PFSK-1 (cell line): ENCODE measurements around the gene VWA5B1.

Experiments used
- POLR2AphosphoS5 ChIP-seq: IDR thresholded peaks from 2 replicates; pipeline ENCODE4 v1.6.1; 2012; ENCODE audit warnings: low read depth, mild to moderate bottlenecking, control low read depth, low read length, moderate library complexity
- SIN3A ChIP-seq: IDR thresholded peaks from 2 replicates; pipeline ENCODE4 v1.6.1; 2012; ENCODE audit warnings: mild to moderate bottlenecking, low read length, moderate library complexity, borderline replicate concordance; ENCODE audit not compliant: insufficient read depth
- TAF1 ChIP-seq: IDR thresholded peaks from 2 replicates; pipeline ENCODE4 v1.6.1; 2012; ENCODE audit warnings: low read length, control low read depth, borderline replicate concordance; ENCODE audit not compliant: insufficient read depth
- TF ChIP-seq, protein P1 (sequence below), 2 experiments: IDR thresholded peaks; 2 replicates each; pipeline versions ENCODE4 v1.6.1 to v1.8.0; 2011 to 2012; ENCODE audit warnings: low read depth in 2 of 2, low read length in 2 of 2, control low read depth in 1 of 2, inconsistent platforms in 1 of 2, mild to moderate bottlenecking in 1 of 2, moderate library complexity in 1 of 2; ENCODE audit not compliant: insufficient read depth in 1 of 2

DNA sequence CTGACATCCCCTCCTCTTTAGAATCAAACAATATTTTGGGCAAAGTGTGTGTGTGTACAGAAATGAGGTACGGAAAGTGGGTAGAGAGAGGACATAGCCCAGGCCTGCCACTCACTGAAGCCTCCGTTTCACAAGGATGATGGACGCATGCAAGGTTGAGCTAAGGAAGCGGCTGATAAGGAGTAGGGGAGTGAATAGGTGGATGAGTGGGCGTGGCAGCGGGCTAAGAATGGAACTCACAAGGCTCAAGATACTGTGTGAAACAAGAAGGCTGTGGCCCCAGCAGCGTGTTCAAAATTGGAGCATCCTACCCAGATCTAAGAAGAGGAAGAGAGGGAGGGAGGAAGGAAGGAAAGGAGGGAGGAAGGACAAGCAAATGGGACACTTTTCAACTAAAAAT, 37.5 kb downstream of the VWA5B1 start:
- TF ChIP-seq TAF1: no peak
- no peak for TF ChIP-seq POLR2AphosphoS5
- no peak for TF ChIP-seq SIN3A
- TF ChIP-seq, protein P1, sequence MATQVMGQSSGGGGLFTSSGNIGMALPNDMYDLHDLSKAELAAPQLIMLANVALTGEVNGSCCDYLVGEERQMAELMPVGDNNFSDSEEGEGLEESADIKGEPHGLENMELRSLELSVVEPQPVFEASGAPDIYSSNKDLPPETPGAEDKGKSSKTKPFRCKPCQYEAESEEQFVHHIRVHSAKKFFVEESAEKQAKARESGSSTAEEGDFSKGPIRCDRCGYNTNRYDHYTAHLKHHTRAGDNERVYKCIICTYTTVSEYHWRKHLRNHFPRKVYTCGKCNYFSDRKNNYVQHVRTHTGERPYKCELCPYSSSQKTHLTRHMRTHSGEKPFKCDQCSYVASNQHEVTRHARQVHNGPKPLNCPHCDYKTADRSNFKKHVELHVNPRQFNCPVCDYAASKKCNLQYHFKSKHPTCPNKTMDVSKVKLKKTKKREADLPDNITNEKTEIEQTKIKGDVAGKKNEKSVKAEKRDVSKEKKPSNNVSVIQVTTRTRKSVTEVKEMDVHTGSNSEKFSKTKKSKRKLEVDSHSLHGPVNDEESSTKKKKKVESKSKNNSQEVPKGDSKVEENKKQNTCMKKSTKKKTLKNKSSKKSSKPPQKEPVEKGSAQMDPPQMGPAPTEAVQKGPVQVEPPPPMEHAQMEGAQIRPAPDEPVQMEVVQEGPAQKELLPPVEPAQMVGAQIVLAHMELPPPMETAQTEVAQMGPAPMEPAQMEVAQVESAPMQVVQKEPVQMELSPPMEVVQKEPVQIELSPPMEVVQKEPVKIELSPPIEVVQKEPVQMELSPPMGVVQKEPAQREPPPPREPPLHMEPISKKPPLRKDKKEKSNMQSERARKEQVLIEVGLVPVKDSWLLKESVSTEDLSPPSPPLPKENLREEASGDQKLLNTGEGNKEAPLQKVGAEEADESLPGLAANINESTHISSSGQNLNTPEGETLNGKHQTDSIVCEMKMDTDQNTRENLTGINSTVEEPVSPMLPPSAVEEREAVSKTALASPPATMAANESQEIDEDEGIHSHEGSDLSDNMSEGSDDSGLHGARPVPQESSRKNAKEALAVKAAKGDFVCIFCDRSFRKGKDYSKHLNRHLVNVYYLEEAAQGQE (IDR thresholded peaks at IDR 0.05; ENCODE audit: insufficient read depth in 1 of 2, low read depth in 2 of 2, low read length in 2 of 2): no peak
